Uterus (tissue), 2 donors: Measurements from ENCODE around the gene LAMB3.

Experiments used
- CTCF ChIP-seq, 4 experiments: fragments of 200-600 bp in 2 of 4; fragments of 450-650 bp in 2 of 4; sonication (generic) in 2 of 4; IDR thresholded peaks; one replicate each; pipeline ENCODE4 v1.5.1; 2016 to 2019; ENCODE audit warnings: antibody characterized with exemption in 4 of 4, mild to moderate bottlenecking in 2 of 4, moderate library complexity in 1 of 4
- POLR2A ChIP-seq, 2 donors: fragments of 450-650 bp; IDR thresholded peaks; one replicate each; pipeline ENCODE4 v1.6.1; 2016; ENCODE audit warnings: antibody characterized with exemption in 2 of 2, mild to moderate bottlenecking in 1 of 2, moderate library complexity in 1 of 2

DNA sequence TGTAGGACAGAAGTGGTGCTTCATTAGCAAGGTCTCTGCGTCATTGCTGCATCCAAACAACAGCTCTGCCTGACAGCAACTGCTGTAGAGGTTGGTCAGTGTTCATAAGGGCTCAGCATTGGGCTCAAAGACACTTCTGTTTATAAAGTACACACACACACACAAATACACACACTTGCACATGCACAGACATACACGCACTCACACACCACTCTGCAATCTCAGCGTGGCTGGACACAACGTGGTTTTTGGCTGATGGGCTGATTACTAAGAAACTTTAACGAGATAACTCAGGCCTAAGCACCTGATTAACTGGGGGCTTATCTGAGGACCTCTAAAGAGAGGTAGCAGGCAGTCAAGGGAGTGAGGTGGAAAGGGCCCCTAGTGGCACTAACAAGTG, 48.3 kb downstream of the LAMB3 start:
- TF ChIP-seq CTCF (IDR thresholded peaks at IDR 0.05): no peak
- TF ChIP-seq POLR2A (IDR thresholded peaks at IDR 0.05): no peak
